Nephron progenitor cell (in vitro differentiated cells): ENCODE results near the gene CDK5RAP3.

Experiments used
- DNase-seq: peaks from one replicate; pipeline ENCODE4 v3.0.0; 2021
- H3K27ac Mint-ChIP-seq: 2 replicates; pipeline ENCODE4 v1.8.0; 2021; ENCODE audit warnings: mild to moderate bottlenecking, moderate library complexity, mixed read lengths
- H3K27me3 Mint-ChIP-seq: 2 replicates; pipeline ENCODE4 v1.8.0; 2021; ENCODE audit warnings: mild to moderate bottlenecking, low read depth, mixed read lengths; ENCODE audit not compliant: poor library complexity
- H3K36me3 Mint-ChIP-seq: 2 replicates; pipeline ENCODE4 v1.8.0; 2021; ENCODE audit warnings: low read depth, mixed read lengths
- H3K4me1 Mint-ChIP-seq: 2 replicates; pipeline ENCODE4 v1.8.0; 2021; ENCODE audit warnings: mixed read lengths
- H3K4me3 Mint-ChIP-seq: 2 replicates; pipeline ENCODE4 v1.8.0; 2021; ENCODE audit warnings: mild to moderate bottlenecking, moderate library complexity, mixed read lengths
- H3K9me3 Mint-ChIP-seq: 2 replicates; pipeline ENCODE4 v1.8.0; 2021; ENCODE audit warnings: mild to moderate bottlenecking, moderate library complexity, mixed read lengths
- TF ChIP-seq, protein P1 (sequence below): fragments of 200-600 bp; sonication (generic); IDR thresholded peaks from 2 replicates; pipeline ENCODE4 v1.5.0; 2021; ENCODE audit warnings: antibody characterized with exemption

Gene CDK5RAP3

DNA sequence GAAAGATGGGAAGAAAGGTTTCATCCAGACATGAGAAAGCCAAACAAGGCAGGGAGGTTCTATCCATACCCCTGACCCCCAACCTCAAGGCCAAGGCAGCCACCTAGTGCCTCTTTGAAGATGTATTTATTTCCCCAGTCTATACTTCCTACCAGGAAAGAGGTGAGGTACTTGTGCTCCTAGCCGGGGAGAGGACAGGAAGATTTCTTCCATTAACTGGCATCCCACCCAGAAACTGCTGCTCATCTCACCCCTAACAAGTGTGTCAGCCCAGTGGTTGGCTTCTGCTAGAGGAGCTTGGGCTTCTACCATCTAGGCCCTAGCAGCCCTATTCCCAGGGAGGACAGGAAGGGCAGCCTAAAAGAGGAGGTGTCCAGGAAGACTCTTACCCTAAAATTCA lies 57.8 kb downstream of the CDK5RAP3 start:
- Mint-ChIP-seq H3K4me3 (no peak overlapping the region), H3K4me1 (peaks cover 36% of the 10 kb centered on the region), H3K27me3 (peaks cover 40% of the 10 kb centered on the region), H3K36me3 (no peaks in the 10 kb centered on the region), H3K27ac (no peak overlapping the region), H3K9me3 (no peaks in the 10 kb centered on the region)
- no peak for DNase-seq
- TF ChIP-seq, protein P1, sequence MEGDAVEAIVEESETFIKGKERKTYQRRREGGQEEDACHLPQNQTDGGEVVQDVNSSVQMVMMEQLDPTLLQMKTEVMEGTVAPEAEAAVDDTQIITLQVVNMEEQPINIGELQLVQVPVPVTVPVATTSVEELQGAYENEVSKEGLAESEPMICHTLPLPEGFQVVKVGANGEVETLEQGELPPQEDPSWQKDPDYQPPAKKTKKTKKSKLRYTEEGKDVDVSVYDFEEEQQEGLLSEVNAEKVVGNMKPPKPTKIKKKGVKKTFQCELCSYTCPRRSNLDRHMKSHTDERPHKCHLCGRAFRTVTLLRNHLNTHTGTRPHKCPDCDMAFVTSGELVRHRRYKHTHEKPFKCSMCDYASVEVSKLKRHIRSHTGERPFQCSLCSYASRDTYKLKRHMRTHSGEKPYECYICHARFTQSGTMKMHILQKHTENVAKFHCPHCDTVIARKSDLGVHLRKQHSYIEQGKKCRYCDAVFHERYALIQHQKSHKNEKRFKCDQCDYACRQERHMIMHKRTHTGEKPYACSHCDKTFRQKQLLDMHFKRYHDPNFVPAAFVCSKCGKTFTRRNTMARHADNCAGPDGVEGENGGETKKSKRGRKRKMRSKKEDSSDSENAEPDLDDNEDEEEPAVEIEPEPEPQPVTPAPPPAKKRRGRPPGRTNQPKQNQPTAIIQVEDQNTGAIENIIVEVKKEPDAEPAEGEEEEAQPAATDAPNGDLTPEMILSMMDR = no peak

GRCh38 chr17:48030531-48030930 lies 59.6 kb downstream of the CDK5RAP3 start:
- H3K36me3 Mint-ChIP-seq = no peaks in the 10 kb centered on the region
- no peak overlapping the region for H3K4me3 Mint-ChIP-seq
- H3K27me3 Mint-ChIP-seq = peaks cover 47% of the 10 kb centered on the region
- TF ChIP-seq, protein P1 = no peak
- no peak for DNase-seq
- H3K27ac Mint-ChIP-seq = no peak overlapping the region
- peaks cover 22% of the 10 kb centered on the region for H3K4me1 Mint-ChIP-seq
- no peaks in the 10 kb centered on the region for H3K9me3 Mint-ChIP-seq
